Skeletal muscle tissue (tissue), 4 donors: ENCODE results near the gene MYH6. TPM values are rescaled to one million over a fixed set of nuclear protein-coding genes. Genes with fewer than 3 reads are reported as not detected.

ENCODE experiments used
- H3K27ac ChIP-seq: one replicate; pipeline ENCODE4 v1.7.0; 2013; ENCODE audit warnings: mild to moderate bottlenecking, low read depth, low read length, inconsistent platforms
- H3K27me3 ChIP-seq, 3 donors: one replicate each; pipeline ENCODE4 v1.7.0; 2013; ENCODE audit warnings: low read length in 3 of 3; ENCODE audit not compliant: control insufficient read depth in 3 of 3, insufficient read depth in 3 of 3
- H3K36me3 ChIP-seq, 3 donors: one replicate each; pipeline ENCODE4 v1.7.0; 2013; ENCODE audit warnings: low read length in 3 of 3; ENCODE audit not compliant: control insufficient read depth in 3 of 3, insufficient read depth in 3 of 3
- H3K4me1 ChIP-seq, 3 donors: one replicate each; pipeline ENCODE4 v1.7.0; 2013; ENCODE audit warnings: low read length in 3 of 3, mild to moderate bottlenecking in 3 of 3; ENCODE audit not compliant: control insufficient read depth in 3 of 3, insufficient read depth in 3 of 3
- H3K4me3 ChIP-seq, 3 donors: one replicate each; pipeline ENCODE4 v1.7.0; 2013; ENCODE audit warnings: low read length in 3 of 3
- H3K9ac ChIP-seq, 3 donors: one replicate each; pipeline ENCODE4 v1.7.0; 2013; ENCODE audit warnings: low read length in 3 of 3, mild to moderate bottlenecking in 3 of 3, moderate library complexity in 2 of 3, low read depth in 1 of 3
- H3K9me3 ChIP-seq, 3 donors: one replicate each; pipeline ENCODE4 v1.7.0; 2013; ENCODE audit warnings: low read length in 3 of 3; ENCODE audit not compliant: control insufficient read depth in 3 of 3
- total RNA-seq: library from RNA; depleted of rRNA; stranded (reverse); fragments of >200 nt; gene quantifications from one replicate; pipeline ENCODE4 v1.2.3, GENCODE V29; 2014
- donor health status: Osteomylitis.

The MYH6 gene
- total RNA-seq, 1 donor from 2014 or later, result 2.1 TPM

GRCh38 chr14:23444314-23444713 is 36.2 kb upstream of the MYH6 start:
- Histone ChIP-seq H3K36me3 (no peaks in the 10 kb centered on the region), H3K9me3 (no peaks in the 10 kb centered on the region), H3K4me1 (peaks cover 10 to 61% (median 60%) of the 10 kb centered on the region in 3 donors), H3K9ac (peak overlapping the region in 2 of 3 donors; percentile 55 to 86), H3K27ac (peak overlapping the region; percentile 90), H3K27me3 (no peaks in the 10 kb centered on the region), H3K4me3 (peak overlapping the region in 2 of 3 donors; percentile 27 to 65)

- H3K27me3 ChIP-seq, result no peaks in the 10 kb centered on the region
- peak overlapping the region; percentile 55 to 86 (median 64) for H3K9ac ChIP-seq
- no peaks in the 10 kb centered on the region for H3K36me3 ChIP-seq
- peak overlapping the region; percentile 90 for H3K27ac ChIP-seq
- peaks cover 15 to 65% (median 64%) of the 10 kb centered on the region in 3 donors for H3K4me1 ChIP-seq
- peak overlapping the region; percentile 4 to 65 (median 27) for H3K4me3 ChIP-seq
- no peaks in the 10 kb centered on the region for H3K9me3 ChIP-seq
Observed at GRCh38 chr14:23443881-23444280, 35.8 kb upstream of the MYH6 start.

- Histone ChIP-seq H3K4me1 (peaks cover 18 to 69% (median 69%) of the 10 kb centered on the region in 3 donors), H3K27ac (peak overlapping the region; percentile 90), H3K36me3 (no peaks in the 10 kb centered on the region), H3K27me3 (no peaks in the 10 kb centered on the region), H3K9me3 (no peaks in the 10 kb centered on the region), H3K9ac (peak overlapping the region in 2 of 3 donors; percentile 64 to 86), H3K4me3 (peak overlapping the region; percentile 4 to 65 (median 27))
Observed at GRCh38 chr14:23443411-23443812, 35.3 kb upstream of the MYH6 start.

- peak overlapping the region in 2 of 3 donors; percentile 15 to 58 for H3K4me3 ChIP-seq
- peak overlapping the region; percentile 90 for H3K27ac ChIP-seq
- H3K9ac ChIP-seq, result peak overlapping the region in 2 of 3 donors; percentile 64 to 86
Observed at GRCh38 chr14:23442721-23443356, 34.8 kb upstream of the MYH6 start.

DNA sequence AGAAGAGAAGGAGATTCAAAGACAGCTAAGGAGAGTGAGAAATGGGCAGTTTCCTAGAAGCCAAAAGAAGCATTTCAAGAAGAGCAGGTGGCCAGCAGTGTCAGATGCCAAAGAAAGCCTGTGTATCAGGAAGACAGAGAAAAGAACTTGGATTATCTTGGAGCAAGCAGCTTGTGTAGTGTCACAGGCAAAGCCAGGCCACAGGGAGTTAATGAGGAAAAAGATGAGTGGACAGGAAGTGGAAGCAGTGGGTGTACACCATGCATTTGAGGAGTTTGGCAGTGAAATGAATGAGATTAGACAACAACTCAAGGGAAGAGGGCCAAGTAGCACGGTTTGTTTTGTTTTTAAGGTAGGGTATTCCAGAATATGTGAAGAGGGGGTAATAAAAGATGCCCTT is 33.0 kb upstream of the MYH6 start:
- Histone ChIP-seq H3K9ac (no peak overlapping the region), H3K9me3 (no peaks in the 10 kb centered on the region), H3K27ac (peak overlapping the region; percentile 90), H3K36me3 (no peaks in the 10 kb centered on the region), H3K4me3 (no peak overlapping the region), H3K4me1 (peaks cover 31 to 84% (median 84%) of the 10 kb centered on the region in 3 donors), H3K27me3 (no peaks in the 10 kb centered on the region)

More at GRCh38 chr14:23442721-23443356, 34.8 kb upstream of the MYH6 start:
- H3K9me3 ChIP-seq, result no peaks in the 10 kb centered on the region
- H3K27me3 ChIP-seq, result no peaks in the 10 kb centered on the region
- peaks cover 24 to 75% (median 75%) of the 10 kb centered on the region in 3 donors for H3K4me1 ChIP-seq
- no peaks in the 10 kb centered on the region for H3K36me3 ChIP-seq

GRCh38 chr14:23439107-23439835 is 31.2 kb upstream of the MYH6 start:
- Histone ChIP-seq H3K27me3 (no peaks in the 10 kb centered on the region), H3K9me3 (no peaks in the 10 kb centered on the region), H3K4me1 (peaks cover 31 to 78% (median 77%) of the 10 kb centered on the region in 3 donors), H3K27ac (peak overlapping the region; percentile 90), H3K36me3 (peaks cover 0 to 12% (median 11%) of the 10 kb centered on the region in 3 donors), H3K9ac (peak overlapping the region in 2 of 3 donors; percentile 54 to 82), H3K4me3 (peak overlapping the region in 2 of 3 donors; percentile 6 to 52)

GRCh38 chr14:23438101-23438971 is 30.3 kb upstream of the MYH6 start:
- peak overlapping the region; percentile 24 to 52 (median 47) for H3K4me3 ChIP-seq
- H3K36me3 ChIP-seq, result peaks cover 4 to 21% (median 21%) of the 10 kb centered on the region in 3 donors
- no peaks in the 10 kb centered on the region for H3K27me3 ChIP-seq
- H3K27ac ChIP-seq, result peak overlapping the region; percentile 90
- peak overlapping the region; percentile 52 to 82 (median 69) for H3K9ac ChIP-seq
- H3K9me3 ChIP-seq, result no peaks in the 10 kb centered on the region
- peaks cover 31 to 74% (median 70%) of the 10 kb centered on the region in 3 donors for H3K4me1 ChIP-seq

- Histone ChIP-seq H3K27ac (peak overlapping the region; percentile 90), H3K4me1 (peaks cover 31 to 65% (median 62%) of the 10 kb centered on the region in 3 donors), H3K9me3 (no peaks in the 10 kb centered on the region), H3K9ac (peak overlapping the region; percentile 4 to 82 (median 34)), H3K4me3 (peak overlapping the region in 2 of 3 donors; percentile 9 to 69), H3K36me3 (peaks cover 4 to 29% (median 29%) of the 10 kb centered on the region in 3 donors), H3K27me3 (no peaks in the 10 kb centered on the region)
Observed at GRCh38 chr14:23437133-23438100, 29.3 kb upstream of the MYH6 start.
